Pancreas (tissue), 10 donors: ENCODE results near the gene PTH1R. TPM values are rescaled to one million over a fixed set of nuclear protein-coding genes. Genes with fewer than 3 reads are reported as not detected.
"Not testable (repeated sequence)": the region's sequence is repeated elsewhere in the genome, so short reads cannot be mapped to it uniquely, and the experiment has no call there.

Source experiments
- ATAC-seq, 4 donors: fragments of 200-7000 bp; cut with Tn5 transposase; one replicate each; pipeline versions ENCODE4 v1.8.0 to v1.9.1; 2020; ENCODE audit warnings: mild to moderate bottlenecking in 4 of 4, moderate library complexity in 4 of 4
- DNase-seq, 6 donors: peaks; one replicate each; pipeline ENCODE4 v3.0.0-alpha.2; 2020
- FAIRE-seq: peaks from 2 replicates; lab custom pipeline; 2012; peaks lifted over from hg19 to GRCh38; lab: Jason Lieb, UNC
- H3K27ac ChIP-seq, 4 donors: fragments of 200-600 bp; sonication (generic); 1 replicate in 3 of 4; 2 replicates in 1 of 4; pipeline versions ENCODE4 v1.5.0 to v1.8.0; 2020
- H3K27me3 ChIP-seq, 4 donors: fragments of 200-600 bp; one replicate each; pipeline ENCODE4 v1.8.0; 2021
- H3K36me3 ChIP-seq, 3 donors: fragments of 200-600 bp; sonication (generic) in 1 of 3; one replicate each; pipeline versions ENCODE4 v1.5.0 to v1.8.0; 2020 to 2021
- H3K4me1 ChIP-seq, 3 donors: fragments of 200-600 bp; one replicate each; pipeline ENCODE4 v1.8.0; 2021
- H3K4me3 ChIP-seq, 4 donors: fragments of 200-600 bp; sonication (generic) in 2 of 4; one replicate each; pipeline versions ENCODE4 v1.5.0 to v1.8.0; 2020 to 2021
- H3K9me3 ChIP-seq, 4 donors: fragments of 200-600 bp; one replicate each; pipeline ENCODE4 v1.8.0; 2021
- CTCF ChIP-seq, 4 donors: fragments of 200-600 bp; sonication (generic) in 3 of 4; IDR thresholded peaks; one replicate each; pipeline versions ENCODE4 v1.5.0 to v1.8.0; 2021; ENCODE audit warnings: antibody characterized with exemption in 4 of 4
- WGBS, 2 donors: extraction: QIAGEN DNeasy Blood & Tissue Kit; methylation state at CpG; one replicate each; pipeline ENCODE4 v1.1.7; 2013; 5-methylcytosine and 5-hydroxymethylcytosine counted together
- intact Hi-C, 3 donors: fragments of 100-400 bp; cut with DNase I; formaldehyde crosslinking; loops; one replicate each; pipeline versions ENCODE4 v1.11.1 to v1.14.2; 2022
- polyA plus RNA-seq, 2 donors: library from polyadenylated mRNA; stranded (reverse); fragments of 200-250 nt; gene quantifications; one replicate each; pipeline ENCODE4 v1.2.3, GENCODE V29; 2013
- total RNA-seq, 6 donors: library from RNA; stranded (reverse); fragmentation: NEBNext Ultra II Directional in 4 of 6; extraction: Animal tissue kit (Norgen Biotek cat#: 25700) in 4 of 6; gene quantifications; one replicate each; pipeline versions ENCODE4 v1.2.1 to v1.2.4, GENCODE V29; 2021 to 2023
- donor health status: healthy with polysubstance abuse.
- donor health status: DM: no; HTN: no; CAD: no; lungs with moderate emphysema.
- donor health status: DM: no; HTN: no; CAD: no.
- donor health status: control.
- donor health status: control.
- donor health status: Bipolar disorder and iron deficiency.
- donor health status: DM: yes; HTN: yes; CAD: no.
- donor health status: DM: no; HTN: no; CAD: no.
- donor health status: DM: no; HTN: no; CAD: no.
- donor health status: DM: yes; HTN: yes; CAD: no.

The PTH1R gene
- total and polyA plus RNA-seq, 8 donors, result 0.49 to 34.8 (median 2.0) TPM

GRCh38 chr3:46908986-46909534, 31.5 kb downstream of the PTH1R start:
- Histone ChIP-seq H3K36me3 (no peaks in the 10 kb centered on the region), H3K27me3 (no peaks in the 10 kb centered on the region), H3K9me3 (no peaks in the 10 kb centered on the region), H3K4me1 (peaks cover 0 to 6% (median 3%) of the 10 kb centered on the region in 3 donors), H3K27ac (no peak overlapping the region), H3K4me3 (no peak overlapping the region)
- ATAC-seq (peak; percentile 9 to 22 (median 18)), DNase-seq (peak in 2 of 6 donors; percentile 57 to 70), FAIRE-seq (no peak)
- TF ChIP-seq CTCF (IDR thresholded peaks at IDR 0.05), result no peak
- 21 to 32% methylated on average over 8 of the region's 8 CpGs for WGBS, 2 donors
- intact Hi-C loops, result loop anchor here in 1 of 3 donors (10.0 kb wide), 1 partner anchor 204 kb away; the partner anchor contains the start of gene TMIE

- intact Hi-C loops, result loop anchor here in 1 of 3 donors (10.0 kb wide), 1 partner anchor 205 kb away; the partner anchor contains the start of gene TMIE
- Histone ChIP-seq H3K27me3 (no peaks in the 10 kb centered on the region), H3K4me1 (peaks cover 0 to 6% (median 3%) of the 10 kb centered on the region in 3 donors), H3K4me3 (no peak overlapping the region), H3K27ac (no peak overlapping the region), H3K9me3 (no peaks in the 10 kb centered on the region), H3K36me3 (no peaks in the 10 kb centered on the region)
- 11 to 12% methylated on average over 18 of the region's 18 CpGs for WGBS, 2 donors
- TF ChIP-seq CTCF (IDR thresholded peaks at IDR 0.05), result peak; percentile 64 to 82 (median 70)
- no peak for FAIRE-seq
- ATAC-seq, result peak; percentile 72 to 92 (median 87)
- DNase-seq, result peak; percentile 70 to 92 (median 82)
Measured at GRCh38 chr3:46909535-46910161, 32.1 kb downstream of the PTH1R start.

GRCh38 chr3:46910166-46910760, 32.7 kb downstream of the PTH1R start:
- Histone ChIP-seq H3K4me1 (peaks cover 0 to 6% (median 3%) of the 10 kb centered on the region in 3 donors), H3K36me3 (no peaks in the 10 kb centered on the region), H3K4me3 (no peak overlapping the region), H3K27ac (no peak overlapping the region), H3K9me3 (no peaks in the 10 kb centered on the region), H3K27me3 (no peaks in the 10 kb centered on the region)
- TF ChIP-seq CTCF (IDR thresholded peaks at IDR 0.05), result no peak
- WGBS, 2 donors, result 59 to 74% methylated on average over 6 of the region's 6 CpGs
- intact Hi-C loops, result no loop called here
- FAIRE-seq (no peak), ATAC-seq (no peak), DNase-seq (peak in 2 of 6 donors; percentile 44 to 58)

- intact Hi-C loops, H3K4me1 ChIP-seq, ATAC-seq, H3K36me3 ChIP-seq, H3K27ac ChIP-seq, H3K27me3 ChIP-seq, H3K9me3 ChIP-seq, FAIRE-seq, H3K4me3 ChIP-seq: not testable (repeated sequence)
- peak in 2 of 6 donors; percentile 14 to 25 for DNase-seq
- 81 to 86% methylated on average over 10 of the region's 10 CpGs for WGBS, 2 donors
Measured at GRCh38 chr3:46910914-46911313, 33.4 kb downstream of the PTH1R start.

GRCh38 chr3:46912986-46913385, 35.5 kb downstream of the PTH1R start:
- WGBS, 2 donors, result 96 to 98% methylated on average over 3 of the region's 3 CpGs
- Histone ChIP-seq H3K9me3 (no peaks in the 10 kb centered on the region), H3K36me3 (no peaks in the 10 kb centered on the region), H3K27ac (no peak overlapping the region), H3K4me1 (peaks cover 0 to 6% (median 3%) of the 10 kb centered on the region in 3 donors), H3K27me3 (no peaks in the 10 kb centered on the region), H3K4me3 (no peak overlapping the region)
- DNase-seq (peak in 1 of 6 donors; percentile 6), ATAC-seq (no peak), FAIRE-seq (no peak)
- intact Hi-C loops, result no loop called here
- no peak for TF ChIP-seq CTCF (IDR thresholded peaks at IDR 0.05)
